NCI-H1694 treated with DMSO at 0.1 percent for 48 hours (cell line): Measurements from ENCODE around the gene LAMA2.
"Not testable (repeated sequence)": the region's sequence is repeated elsewhere in the genome, so short reads cannot be mapped to it uniquely, and the experiment has no call there.

Source experiments
- DNase-seq: peaks from one replicate; lab custom pipeline; 2025; lab: John Stamatoyannopoulos, UW

Gene LAMA2

GRCh38 chr6:129115471-129115870 is 232.5 kb downstream of the LAMA2 start:
- DNase-seq: no peak

DNA sequence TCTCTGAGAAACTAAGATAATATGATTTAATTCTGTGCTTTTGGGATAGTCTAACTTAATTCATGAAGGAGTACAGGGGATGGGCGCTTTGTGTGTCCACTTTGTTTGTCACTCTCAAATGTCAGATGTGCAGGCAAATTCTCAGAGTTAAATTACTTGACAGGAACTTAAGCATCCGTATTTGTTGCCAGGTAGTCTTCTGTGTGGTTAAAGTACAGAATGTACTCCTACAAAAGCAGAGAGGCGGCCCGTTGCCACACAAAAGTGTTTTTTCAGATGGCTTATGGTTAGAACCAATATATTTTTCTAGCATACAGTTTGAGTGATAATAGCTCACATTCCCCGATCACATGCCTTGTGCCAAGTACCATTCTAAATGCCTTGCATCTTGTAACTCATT is 234.4 kb downstream of the LAMA2 start:
- DNase-seq: no peak

- no peak for DNase-seq
These were observed 238.1 kb downstream of the LAMA2 start for GRCh38 chr6:129120856-129121638.

DNA sequence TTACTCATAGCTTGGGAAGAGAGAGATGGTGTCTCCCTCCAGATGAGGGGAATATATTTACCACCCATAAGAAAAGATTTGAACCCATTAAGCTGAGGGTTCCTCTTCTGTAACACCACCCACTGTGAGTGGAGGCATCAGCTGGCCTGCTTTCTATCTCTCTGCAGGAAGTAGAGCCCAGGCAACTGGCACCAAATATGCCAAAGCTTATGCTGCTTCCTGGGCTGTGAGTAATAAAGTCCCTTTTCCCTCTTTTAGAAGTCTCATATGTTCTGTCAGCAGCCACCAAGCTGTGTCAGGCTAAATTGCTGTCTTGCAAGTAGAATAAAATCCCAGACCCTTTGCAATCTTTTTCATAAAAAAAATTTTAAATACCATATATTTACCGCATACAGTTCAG is 241.4 kb downstream of the LAMA2 start:
- no peak for DNase-seq

DNA sequence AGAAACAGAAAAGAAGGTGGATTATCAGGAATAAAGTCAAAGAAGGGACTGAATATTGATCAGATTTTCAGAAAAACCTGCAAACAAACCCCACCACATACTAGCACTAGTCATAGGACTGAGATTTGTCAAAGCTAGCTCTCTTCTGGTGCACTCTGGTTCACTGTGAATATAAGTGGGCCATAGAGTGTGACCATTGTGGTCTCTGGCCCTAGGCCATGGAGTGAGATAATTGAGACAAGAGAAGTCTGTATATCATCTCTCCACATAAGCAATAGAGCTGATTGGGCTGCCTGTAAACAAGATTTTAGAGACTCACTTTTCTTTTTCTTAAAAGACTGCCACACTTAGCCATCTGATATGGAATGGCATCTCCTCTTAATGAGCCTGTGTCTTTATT is 247.2 kb downstream of the LAMA2 start:
- no peak for DNase-seq

DNA sequence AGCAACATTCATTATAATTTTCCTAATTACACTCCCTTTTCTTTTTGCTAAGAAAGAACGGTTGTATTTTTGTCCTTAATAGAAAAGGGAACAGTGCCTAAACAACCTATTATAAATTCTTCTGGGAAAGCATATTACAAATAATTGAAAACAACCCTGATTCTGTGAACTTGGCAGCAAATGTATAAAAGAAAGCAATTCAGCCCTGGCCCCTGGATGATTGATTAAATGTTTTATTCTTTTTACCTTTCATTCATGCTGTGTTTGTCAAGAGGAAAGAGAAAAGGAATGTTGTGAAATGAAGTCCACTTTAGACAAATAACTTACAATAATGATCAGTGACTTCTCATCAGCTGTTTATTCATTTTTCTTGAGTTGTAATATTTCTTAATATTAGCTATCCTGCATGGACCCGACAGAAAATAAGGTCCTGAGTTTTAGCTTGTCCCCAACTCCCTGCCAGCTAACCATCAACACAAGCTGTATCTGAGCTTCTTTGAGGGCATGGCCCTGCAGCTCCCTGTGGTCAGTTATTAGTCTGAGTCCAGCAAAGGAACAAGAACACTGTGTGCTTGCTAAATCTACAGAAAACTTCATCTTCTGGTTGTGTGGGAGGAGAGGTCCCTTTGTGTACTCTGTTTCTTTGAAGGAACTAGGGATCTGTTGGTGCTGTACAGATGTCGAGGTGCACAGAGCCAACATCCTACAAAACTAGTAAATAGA is 248.2 kb downstream of the LAMA2 start:
- DNase-seq: no peak

DNA sequence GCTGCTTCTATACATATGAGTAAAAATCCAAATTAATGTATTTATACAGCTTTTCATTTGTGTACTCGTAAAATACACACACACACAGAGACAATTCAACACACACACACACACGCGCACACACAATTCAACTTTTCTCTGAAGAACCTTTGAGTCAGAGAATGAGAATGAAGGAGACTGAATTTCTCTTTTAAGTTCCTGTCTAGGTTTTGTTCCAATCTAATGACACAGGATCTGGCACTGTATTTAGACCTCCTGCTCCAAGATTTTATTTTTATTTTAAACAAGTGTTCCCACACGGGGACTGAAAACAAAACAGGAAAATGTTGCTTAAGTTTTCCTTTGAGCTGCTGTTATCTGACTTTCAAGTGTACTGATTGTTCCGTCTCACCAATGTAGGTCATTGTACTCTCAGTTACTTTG is 250.8 kb downstream of the LAMA2 start:
- no peak for DNase-seq

- no peak for DNase-seq
These were observed 251.6 kb downstream of the LAMA2 start for GRCh38 chr6:129134535-129134934.

DNA sequence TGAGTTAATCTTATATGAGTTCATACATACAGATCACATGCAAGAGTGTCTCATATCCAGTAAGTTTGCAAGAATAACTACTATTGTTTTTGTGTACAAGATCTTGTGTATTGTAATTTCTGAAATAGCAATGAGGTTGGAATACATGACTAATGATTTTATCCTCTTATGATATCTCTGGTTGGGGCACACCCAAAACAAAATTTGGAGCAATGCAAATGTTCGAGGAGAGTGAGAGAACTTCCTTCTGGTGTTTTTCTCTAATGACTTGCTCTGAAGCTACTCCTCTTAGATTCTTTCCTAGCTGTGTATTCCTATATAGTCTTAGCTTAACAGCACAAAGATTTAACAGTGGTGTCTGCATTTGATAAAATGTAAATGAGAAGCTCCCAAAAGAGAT is 252.5 kb downstream of the LAMA2 start:
- DNase-seq: no peak

GRCh38 chr6:129136751-129137150 is 253.8 kb downstream of the LAMA2 start:
- DNase-seq: no peak

- no peak for DNase-seq
These were observed 255.9 kb downstream of the LAMA2 start for GRCh38 chr6:129138739-129139405.

GRCh38 chr6:129140526-129140925 is 257.6 kb downstream of the LAMA2 start:
- DNase-seq: no peak

DNA sequence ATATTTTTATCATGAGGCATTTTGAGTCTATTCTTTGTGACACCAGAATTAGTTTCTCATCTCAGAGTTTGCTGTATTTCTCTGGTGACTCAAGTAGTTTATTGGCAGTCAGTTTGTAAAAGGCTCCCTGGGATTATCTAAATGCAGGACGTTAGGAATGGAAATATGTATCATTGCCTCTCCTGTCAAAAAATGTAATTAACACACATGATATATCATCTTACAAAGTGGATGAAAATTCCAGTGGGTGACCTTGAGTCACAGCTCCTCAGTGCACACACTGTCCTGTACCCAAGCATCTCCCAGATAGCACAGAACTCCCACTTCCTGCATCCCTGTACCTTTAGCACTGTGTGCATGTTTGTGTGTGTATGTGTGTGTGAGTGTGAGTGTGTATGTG is 258.6 kb downstream of the LAMA2 start:
- DNase-seq: no peak

GRCh38 chr6:129146902-129147301 is 264.0 kb downstream of the LAMA2 start:
- DNase-seq: peak; percentile 25

GRCh38 chr6:129150507-129150906 is 267.6 kb downstream of the LAMA2 start:
- no peak for DNase-seq

GRCh38 chr6:129153257-129153656 is 270.3 kb downstream of the LAMA2 start:
- DNase-seq: no peak

DNA sequence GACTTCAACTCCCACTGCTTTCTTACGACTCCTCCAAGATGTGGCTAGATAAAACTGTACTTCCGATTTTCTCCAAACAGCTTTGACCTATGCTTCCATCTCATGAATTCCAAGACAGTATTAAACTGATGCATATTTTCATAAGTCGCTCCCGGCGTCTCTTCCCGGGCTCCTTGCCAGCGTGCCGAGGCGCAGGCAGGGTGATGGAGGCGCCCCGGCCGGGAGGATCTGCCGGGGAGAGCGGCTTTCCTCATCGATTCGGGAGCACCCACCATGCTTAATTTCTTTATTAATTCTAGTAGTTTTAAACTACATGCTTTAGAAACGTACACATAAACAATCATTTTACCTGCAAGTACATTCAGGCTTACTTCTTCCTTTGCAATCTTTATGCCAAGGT is 276.3 kb downstream of the LAMA2 start:
- not testable (repeated sequence) for DNase-seq

DNA sequence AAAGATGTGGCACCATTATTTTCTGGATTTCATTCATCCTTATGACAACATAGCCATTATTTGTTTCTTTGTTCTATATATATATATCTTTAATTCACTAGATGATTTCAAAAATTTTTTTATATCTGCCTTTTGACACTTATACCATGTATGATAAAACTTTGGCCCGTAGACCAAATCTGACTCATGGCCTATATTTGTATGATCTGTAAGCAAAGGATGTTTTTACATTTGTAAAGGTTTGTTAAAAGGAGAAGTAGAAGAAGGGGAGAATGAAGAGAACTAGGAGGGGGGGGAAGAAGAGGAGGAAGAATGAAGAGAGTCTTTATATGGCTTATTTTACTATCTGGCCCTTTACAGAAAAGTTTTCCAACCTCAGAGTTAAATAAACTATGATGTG is 279.7 kb downstream of the LAMA2 start:
- DNase-seq: no peak

DNA sequence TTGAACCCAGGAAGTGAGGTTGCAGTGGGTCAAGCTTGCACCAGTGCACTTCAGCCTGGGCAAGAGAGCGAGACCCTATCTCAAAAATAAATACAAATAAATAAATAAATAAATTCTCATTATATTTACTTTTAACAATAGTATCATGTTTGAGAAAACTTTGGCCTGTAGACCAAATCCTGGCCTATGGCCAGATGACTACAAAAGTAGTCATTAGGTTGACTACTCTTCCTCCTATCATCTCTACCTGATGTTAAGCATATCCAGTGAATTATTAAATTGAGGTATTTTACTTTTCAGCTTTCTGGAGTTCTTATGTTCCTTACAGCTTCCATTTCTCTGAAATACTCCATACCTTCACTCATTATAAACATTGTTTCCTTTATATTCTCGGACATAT is 280.6 kb downstream of the LAMA2 start:
- DNase-seq: no peak

DNA sequence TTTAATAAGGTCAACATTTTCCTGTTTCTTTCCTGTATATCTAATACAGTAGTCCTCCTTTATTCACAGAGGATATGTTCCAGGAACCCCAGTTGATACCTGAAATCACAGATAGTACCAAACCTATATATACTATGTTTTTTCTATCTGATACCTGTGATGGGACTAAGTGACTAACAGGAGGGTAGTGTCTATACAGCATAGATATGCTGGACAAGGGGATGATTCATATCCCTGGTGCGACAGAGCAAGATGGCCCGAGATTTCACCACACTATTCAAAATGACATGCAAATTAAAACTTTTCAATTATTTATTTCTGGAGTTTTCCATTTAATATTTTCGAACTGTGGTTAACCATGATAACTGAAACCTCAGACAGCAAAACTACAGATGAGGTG is 281.1 kb downstream of the LAMA2 start:
- no peak for DNase-seq

DNA sequence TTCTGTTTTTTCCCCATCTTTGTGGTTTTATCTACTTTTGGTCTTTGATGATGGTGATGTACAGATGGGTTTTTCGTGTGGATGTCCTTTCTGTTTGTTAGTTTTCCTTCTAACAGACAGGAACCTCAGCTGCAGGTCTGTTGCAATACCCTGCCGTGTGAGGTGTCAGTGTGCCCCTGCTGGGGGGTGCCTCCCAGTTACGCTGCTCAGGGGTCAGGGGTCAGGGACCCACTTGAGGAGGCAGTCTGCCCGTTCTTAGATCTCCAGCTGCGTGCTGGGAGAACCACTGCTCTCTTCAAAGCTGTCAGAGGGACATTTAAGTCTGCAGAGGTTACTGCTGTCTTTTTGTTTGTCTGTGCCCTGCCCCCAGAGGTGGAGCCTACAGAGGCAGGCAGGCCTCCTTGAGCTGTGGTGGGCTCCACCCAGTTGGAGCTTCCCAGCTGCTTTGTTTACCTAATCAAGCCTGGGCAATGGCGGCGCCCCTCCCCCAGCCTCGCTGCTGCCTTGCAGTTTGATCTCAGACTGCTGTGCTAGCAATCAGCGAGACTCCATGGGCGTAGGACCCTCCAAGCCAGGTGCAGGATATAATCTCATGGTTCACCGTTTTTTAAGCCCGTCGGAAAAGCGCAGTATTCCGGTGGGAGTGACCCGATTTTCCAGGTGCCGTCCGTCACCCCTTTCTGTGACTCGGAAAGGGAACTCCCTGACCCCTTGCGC is 289.5 kb downstream of the LAMA2 start:
- DNase-seq: not testable (repeated sequence)

- DNase-seq: no peak
These were observed 292.1 kb downstream of the LAMA2 start for GRCh38 chr6:129175066-129175465.
